CD8-positive, alpha-beta memory T cell (primary cell): ENCODE measurements around the gene PTGR1. TPM values are rescaled to one million over a fixed set of nuclear protein-coding genes. Genes with fewer than 3 reads are reported as not detected.
"Not testable (repeated sequence)": the region's sequence is repeated elsewhere in the genome, so short reads cannot be mapped to it uniquely, and the experiment has no call there.

Experiments used
- CTCF ChIA-PET: fragments of 350-600 bp; sonication (Branson Sonifier 250); formaldehyde crosslinking; loops from one replicate; lab custom pipeline; 2021; ENCODE audit warnings: antibody characterized with exemption; lab: Charles Lee
- POLR2A ChIA-PET: fragments of 350-600 bp; sonication (Branson Sonifier 250); formaldehyde crosslinking; loops from one replicate; lab custom pipeline; 2021; ENCODE audit warnings: antibody characterized with exemption; lab: Charles Lee
- DNase-seq, 5 donors: peaks; one replicate each; pipeline versions ENCODE4 v3.0.0 to v3.0.0-alpha.2; 2020 to 2022; ENCODE audit warnings: mixed read lengths in 1 of 5
- H3K27ac ChIP-seq: one replicate; pipeline ENCODE4 v1.7.0; 2013; ENCODE audit warnings: low read depth, mild to moderate bottlenecking, low read length, moderate library complexity
- H3K27me3 ChIP-seq: 2 replicates; pipeline ENCODE4 v1.7.0; 2013; ENCODE audit warnings: low read length, mild to moderate bottlenecking; ENCODE audit not compliant: insufficient read depth, poor library complexity, severe bottlenecking
- H3K36me3 ChIP-seq: 2 replicates; pipeline ENCODE4 v1.7.0; 2013; ENCODE audit warnings: mild to moderate bottlenecking, low read length, moderate library complexity; ENCODE audit not compliant: insufficient read depth
- H3K4me1 ChIP-seq: 2 replicates; pipeline ENCODE4 v1.7.0; 2013; ENCODE audit warnings: mild to moderate bottlenecking, low read length, moderate library complexity; ENCODE audit not compliant: insufficient read depth
- H3K4me3 ChIP-seq: 2 replicates; pipeline ENCODE4 v1.7.0; 2013; ENCODE audit warnings: mild to moderate bottlenecking, low read length
- H3K9me3 ChIP-seq: 2 replicates; pipeline ENCODE4 v1.7.0; 2013; ENCODE audit warnings: mild to moderate bottlenecking, low read length
- H3K27ac Mint-ChIP-seq, 8 donors: one replicate each; pipeline ENCODE4 v1.8.0; 2020 to 2021; ENCODE audit warnings: mixed read lengths in 8 of 8, mild to moderate bottlenecking in 6 of 8, inconsistent platforms in 3 of 8, moderate library complexity in 3 of 8
- H3K27me3 Mint-ChIP-seq, 2 donors: one replicate each; pipeline ENCODE4 v1.8.0; 2020 to 2021; ENCODE audit warnings: mixed read lengths in 2 of 2, mild to moderate bottlenecking in 1 of 2, moderate library complexity in 1 of 2
- H3K36me3 Mint-ChIP-seq, 3 donors: one replicate each; pipeline ENCODE4 v1.8.0; 2020 to 2021; ENCODE audit warnings: mixed read lengths in 3 of 3, inconsistent platforms in 1 of 3, mild to moderate bottlenecking in 1 of 3
- H3K4me1 Mint-ChIP-seq, 3 donors: one replicate each; pipeline ENCODE4 v1.8.0; 2020 to 2021; ENCODE audit warnings: mixed read lengths in 3 of 3, inconsistent platforms in 1 of 3, mild to moderate bottlenecking in 1 of 3
- H3K4me3 Mint-ChIP-seq, 7 donors: one replicate each; pipeline ENCODE4 v1.8.0; 2020 to 2021; ENCODE audit warnings: mixed read lengths in 7 of 7, mild to moderate bottlenecking in 6 of 7, moderate library complexity in 4 of 7, inconsistent platforms in 2 of 7
- H3K9me3 Mint-ChIP-seq, 5 donors: one replicate each; pipeline ENCODE4 v1.8.0; 2020 to 2022; ENCODE audit warnings: mixed read lengths in 5 of 5, mild to moderate bottlenecking in 3 of 5, moderate library complexity in 2 of 5, inconsistent platforms in 1 of 5
- polyA plus RNA-seq: library from polyadenylated mRNA; unstranded; fragments of 300-500 nt; fragmentation: Illumina TruSeq; gene quantifications from one replicate; pipeline ENCODE4 v1.2.3, GENCODE V29; 2021
- total RNA-seq, 2 experiments: library from RNA; stranded (reverse); gene quantifications; one replicate each; pipeline ENCODE4 v1.2.3, GENCODE V29; 2021

Gene PTGR1
- total and polyA plus RNA-seq, 3 experiments from 2014 or later = 0.62 to 0.96 TPM; not detected in 1

GRCh38 chr9:111597852-111598732 is 1.4 kb downstream of the PTGR1 start:
- CTCF ChIA-PET = interaction anchor here (0.7 to 1.7 kb wide), 8 partner anchors 10 to 477 kb away, joined by 3 to 8 read pairs (median 4); no protein-coding TSS in a partner anchor
- H3K27ac Mint-ChIP-seq = peak overlapping the region in 1 of 8 donors; percentile 64

GRCh38 chr9:111588846-111589245 is 10.6 kb downstream of the PTGR1 start:
- H3K9me3 Mint-ChIP-seq = no peaks in the 10 kb centered on the region
- Histone ChIP-seq H3K4me3 (no peak overlapping the region), H3K4me1 (no peaks in the 10 kb centered on the region), H3K27me3 (no peaks in the 10 kb centered on the region), H3K9me3 (no peaks in the 10 kb centered on the region), H3K36me3 (no peaks in the 10 kb centered on the region), H3K27ac (no peak overlapping the region)
- DNase-seq = no peak
- peaks cover 3 to 4% of the 10 kb centered on the region in 2 donors for H3K27me3 Mint-ChIP-seq
- H3K4me3 Mint-ChIP-seq = no peak overlapping the region
- H3K4me1 Mint-ChIP-seq = no peaks in the 10 kb centered on the region
- ChIA-PET POLR2A (no interaction called here), CTCF (no interaction called here)
- H3K27ac Mint-ChIP-seq = no peak overlapping the region
- H3K36me3 Mint-ChIP-seq = no peaks in the 10 kb centered on the region

More at GRCh38 chr9:111597852-111598732, 1.4 kb downstream of the PTGR1 start:
- no peaks in the 10 kb centered on the region for H3K36me3 ChIP-seq
- H3K4me3 Mint-ChIP-seq = peak overlapping the region; percentile 85 to 92 (median 88)
- peak overlapping the region; percentile 84 for H3K4me3 ChIP-seq
- POLR2A ChIA-PET = no interaction called here
- H3K27ac ChIP-seq = no peak overlapping the region
- H3K27me3 Mint-ChIP-seq = peaks cover 39 to 65% of the 10 kb centered on the region in 2 donors
- H3K4me1 ChIP-seq = peaks cover 18% of the 10 kb centered on the region
- no peaks in the 10 kb centered on the region for H3K36me3 Mint-ChIP-seq
- peak; percentile 29 to 71 (median 48) for DNase-seq
- peaks cover 9% of the 10 kb centered on the region for H3K27me3 ChIP-seq
- H3K9me3 Mint-ChIP-seq = no peaks in the 10 kb centered on the region
- H3K9me3 ChIP-seq = no peaks in the 10 kb centered on the region
- peaks cover 17 to 29% (median 26%) of the 10 kb centered on the region in 3 donors for H3K4me1 Mint-ChIP-seq

DNA sequence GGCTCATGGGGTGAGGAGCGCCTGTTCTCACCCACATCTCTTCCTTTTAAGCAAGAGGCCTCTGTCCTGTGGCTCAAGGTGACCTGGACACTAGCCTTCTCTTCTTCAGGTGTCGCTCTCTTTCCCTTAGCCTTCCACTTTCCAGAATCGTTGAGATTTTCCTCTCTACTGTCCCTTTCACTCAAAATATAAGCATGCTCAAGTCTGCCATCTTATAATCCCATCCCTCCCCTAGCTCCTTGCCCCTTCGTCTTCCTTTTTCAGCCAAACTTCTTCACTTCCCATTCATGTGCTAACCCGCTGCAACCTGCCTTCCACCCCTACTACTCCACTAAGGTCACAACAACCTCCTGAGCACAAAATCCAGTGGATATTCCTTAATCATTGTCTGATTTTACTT is 13.1 kb downstream of the PTGR1 start:
- Mint-ChIP-seq H3K4me1 (no peaks in the 10 kb centered on the region), H3K36me3 (no peaks in the 10 kb centered on the region), H3K9me3 (no peaks in the 10 kb centered on the region), H3K27ac (no peak overlapping the region), H3K4me3 (no peak overlapping the region), H3K27me3 (peaks cover 3 to 4% of the 10 kb centered on the region in 2 donors)
- Histone ChIP-seq H3K36me3 (no peaks in the 10 kb centered on the region), H3K4me3 (no peak overlapping the region), H3K4me1 (no peaks in the 10 kb centered on the region), H3K27ac (no peak overlapping the region), H3K9me3 (no peaks in the 10 kb centered on the region), H3K27me3 (no peaks in the 10 kb centered on the region)
- CTCF ChIA-PET = interaction anchor here (0.6 kb wide), 1 partner anchor 575 kb away, joined by 3 read pairs; no protein-coding TSS in a partner anchor
- DNase-seq = no peak
- POLR2A ChIA-PET = no interaction called here

- Histone ChIP-seq H3K36me3 (no peaks in the 10 kb centered on the region), H3K4me1 (no peaks in the 10 kb centered on the region), H3K27me3 (no peaks in the 10 kb centered on the region), H3K4me3 (no peak overlapping the region), H3K9me3 (no peaks in the 10 kb centered on the region), H3K27ac (no peak overlapping the region)
- Mint-ChIP-seq H3K9me3 (no peaks in the 10 kb centered on the region), H3K27ac (no peak overlapping the region), H3K27me3 (peaks cover 0 to 4% of the 10 kb centered on the region in 2 donors), H3K4me3 (no peak overlapping the region), H3K4me1 (no peaks in the 10 kb centered on the region), H3K36me3 (no peaks in the 10 kb centered on the region)
- no peak for DNase-seq
- POLR2A ChIA-PET = no interaction called here
- CTCF ChIA-PET = no interaction called here
Observed at GRCh38 chr9:111582888-111583287, 16.6 kb downstream of the PTGR1 start.

DNA sequence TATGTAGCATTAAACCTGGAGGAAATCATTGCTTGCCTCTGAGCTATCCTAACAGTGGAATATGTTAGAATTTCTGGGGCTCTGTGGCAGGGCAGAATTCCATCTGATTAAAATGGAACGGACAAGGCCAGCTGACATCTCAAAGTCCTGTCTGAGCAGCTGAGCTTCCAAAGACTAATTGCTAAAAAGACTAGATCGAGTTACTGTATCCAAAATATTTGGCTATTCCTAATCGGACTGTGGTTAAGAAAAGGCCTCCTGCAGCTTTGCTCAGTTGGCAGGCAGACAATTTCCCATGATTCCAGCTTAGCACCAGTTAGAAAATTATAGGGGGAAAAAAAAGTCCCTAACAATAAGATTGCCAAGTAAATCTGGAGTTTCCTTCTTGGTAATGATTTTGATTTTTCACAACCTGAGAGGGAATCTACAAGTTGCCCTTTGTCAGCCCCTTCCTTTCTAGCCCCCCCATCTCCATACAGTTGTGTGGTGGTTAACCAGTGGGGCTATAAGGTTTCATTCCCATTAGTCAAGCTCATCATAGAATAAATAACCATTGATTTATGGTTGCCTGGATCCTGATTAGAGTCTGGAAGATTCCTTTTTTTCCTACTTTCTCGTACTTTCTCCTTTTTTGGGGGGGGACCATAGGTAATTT is 26.4 kb downstream of the PTGR1 start:
- no peaks in the 10 kb centered on the region for H3K27me3 ChIP-seq
- H3K4me3 ChIP-seq = no peak overlapping the region
- no peak overlapping the region for H3K27ac ChIP-seq
- CTCF ChIA-PET = no interaction called here
- POLR2A ChIA-PET = no interaction called here
- H3K9me3 ChIP-seq = peaks cover 7% of the 10 kb centered on the region
- H3K27ac Mint-ChIP-seq = no peak overlapping the region
- peaks cover 1 to 29% (median 4%) of the 10 kb centered on the region in 3 donors for H3K36me3 Mint-ChIP-seq
- no peaks in the 10 kb centered on the region for H3K4me1 ChIP-seq
- peaks cover 11 to 27% (median 23%) of the 10 kb centered on the region in 5 donors for H3K9me3 Mint-ChIP-seq
- no peaks in the 10 kb centered on the region for H3K36me3 ChIP-seq
- H3K4me3 Mint-ChIP-seq = no peak overlapping the region
- H3K4me1 Mint-ChIP-seq = no peaks in the 10 kb centered on the region
- H3K27me3 Mint-ChIP-seq = peaks cover 9 to 14% of the 10 kb centered on the region in 2 donors
- DNase-seq = no peak

DNA sequence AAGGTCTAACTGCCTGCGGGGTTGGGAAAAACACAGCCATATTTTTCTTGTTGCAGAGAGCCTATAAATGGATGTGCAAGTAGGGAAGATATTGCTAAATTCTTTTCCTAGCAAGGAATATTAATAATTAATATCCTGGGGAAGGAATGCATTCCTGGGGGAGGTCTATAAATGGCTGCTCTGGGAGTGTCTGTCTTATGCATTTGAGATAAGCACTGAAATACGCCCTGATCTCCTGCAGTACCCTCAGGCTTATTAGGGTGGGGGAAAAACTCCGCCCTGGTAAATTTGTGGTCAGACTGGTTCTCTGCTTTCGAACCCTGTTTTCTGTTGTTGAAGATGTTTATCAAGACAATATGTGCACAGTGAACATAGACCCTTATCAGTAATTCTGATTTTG is 31.3 kb downstream of the PTGR1 start:
- H3K4me1 Mint-ChIP-seq, CTCF ChIA-PET, H3K4me3 Mint-ChIP-seq, POLR2A ChIA-PET, H3K27ac Mint-ChIP-seq, H3K36me3 ChIP-seq, H3K4me1 ChIP-seq, H3K27me3 ChIP-seq, H3K27ac ChIP-seq, H3K9me3 ChIP-seq, DNase-seq, H3K4me3 ChIP-seq: not testable (repeated sequence)
- Mint-ChIP-seq H3K36me3 (peaks cover 0 to 27% (median 9%) of the 10 kb centered on the region in 3 donors), H3K9me3 (peaks cover 21 to 51% (median 47%) of the 10 kb centered on the region in 5 donors), H3K27me3 (peaks cover 7 to 11% of the 10 kb centered on the region in 2 donors)

DNA sequence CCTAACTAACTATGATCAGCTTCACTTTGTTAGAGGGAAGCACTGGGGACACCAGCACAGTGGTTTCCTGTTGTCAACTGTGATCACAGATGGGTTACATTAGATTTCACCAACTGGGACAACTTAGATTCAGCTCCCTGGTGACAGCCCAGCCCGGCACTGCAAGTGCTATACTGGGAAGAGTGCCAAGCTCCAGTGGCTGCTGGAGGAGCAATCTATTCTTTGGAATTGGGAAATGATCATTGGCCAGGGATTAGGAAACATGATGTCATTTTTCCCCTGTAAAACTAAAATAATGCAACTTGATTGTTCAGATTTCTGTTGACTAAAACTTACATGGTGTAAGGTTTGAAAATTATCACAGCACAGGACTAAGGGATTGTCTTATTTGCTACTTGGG is 33.2 kb downstream of the PTGR1 start:
- no peak overlapping the region for H3K4me3 ChIP-seq
- Mint-ChIP-seq H3K27ac (no peak overlapping the region), H3K27me3 (peaks cover 6 to 8% of the 10 kb centered on the region in 2 donors), H3K4me1 (no peaks in the 10 kb centered on the region), H3K9me3 (peaks cover 27 to 58% (median 50%) of the 10 kb centered on the region in 5 donors), H3K4me3 (no peak overlapping the region), H3K36me3 (peaks cover 3 to 34% (median 15%) of the 10 kb centered on the region in 3 donors)
- H3K27ac ChIP-seq = no peak overlapping the region
- H3K36me3 ChIP-seq = no peaks in the 10 kb centered on the region
- ChIA-PET CTCF (no interaction called here), POLR2A (no interaction called here)
- H3K27me3 ChIP-seq = no peaks in the 10 kb centered on the region
- peaks cover 7% of the 10 kb centered on the region for H3K9me3 ChIP-seq
- no peak for DNase-seq
- H3K4me1 ChIP-seq = no peaks in the 10 kb centered on the region

DNA sequence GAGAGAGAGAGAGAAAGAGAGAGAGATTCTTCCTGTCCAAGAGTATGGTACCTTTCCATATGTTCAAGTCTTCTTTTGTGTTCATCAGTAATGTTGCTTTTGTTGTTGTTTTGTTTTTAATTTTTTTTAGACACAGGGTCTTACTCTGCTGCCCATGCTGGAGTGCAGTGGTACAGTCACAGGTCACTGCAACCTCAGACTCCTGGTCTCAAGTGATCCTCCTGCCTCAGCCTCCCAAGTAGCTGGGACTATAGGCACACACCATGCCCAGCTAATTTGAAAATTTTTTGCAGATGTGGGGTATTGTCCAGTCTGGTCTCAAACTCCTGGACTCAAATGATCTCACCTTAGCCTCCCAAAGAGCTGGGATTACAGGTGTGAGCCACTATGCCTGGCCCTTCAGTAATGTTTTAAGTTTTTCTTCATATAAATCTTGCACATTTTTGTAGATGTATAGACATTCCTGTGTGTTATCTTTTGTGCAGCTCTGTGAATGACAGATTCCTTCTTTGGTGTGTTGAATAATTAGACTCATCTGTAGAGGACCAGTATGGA is 38.2 kb downstream of the PTGR1 start:
- Mint-ChIP-seq H3K4me1 (no peaks in the 10 kb centered on the region), H3K9me3 (peaks cover 6 to 51% (median 41%) of the 10 kb centered on the region in 5 donors), H3K4me3 (no peak overlapping the region), H3K27me3 (peaks cover 3 to 4% of the 10 kb centered on the region in 2 donors), H3K36me3 (peaks cover 3 to 24% (median 8%) of the 10 kb centered on the region in 3 donors), H3K27ac (no peak overlapping the region)
- DNase-seq = no peak
- Histone ChIP-seq H3K27ac (no peak overlapping the region), H3K4me3 (no peak overlapping the region), H3K4me1 (no peaks in the 10 kb centered on the region), H3K27me3 (no peaks in the 10 kb centered on the region), H3K36me3 (no peaks in the 10 kb centered on the region), H3K9me3 (no peaks in the 10 kb centered on the region)
- CTCF ChIA-PET = no interaction called here
- POLR2A ChIA-PET = no interaction called here
